ENCODE data around the gene FBXL19.

The FBXL19 gene, protein sequence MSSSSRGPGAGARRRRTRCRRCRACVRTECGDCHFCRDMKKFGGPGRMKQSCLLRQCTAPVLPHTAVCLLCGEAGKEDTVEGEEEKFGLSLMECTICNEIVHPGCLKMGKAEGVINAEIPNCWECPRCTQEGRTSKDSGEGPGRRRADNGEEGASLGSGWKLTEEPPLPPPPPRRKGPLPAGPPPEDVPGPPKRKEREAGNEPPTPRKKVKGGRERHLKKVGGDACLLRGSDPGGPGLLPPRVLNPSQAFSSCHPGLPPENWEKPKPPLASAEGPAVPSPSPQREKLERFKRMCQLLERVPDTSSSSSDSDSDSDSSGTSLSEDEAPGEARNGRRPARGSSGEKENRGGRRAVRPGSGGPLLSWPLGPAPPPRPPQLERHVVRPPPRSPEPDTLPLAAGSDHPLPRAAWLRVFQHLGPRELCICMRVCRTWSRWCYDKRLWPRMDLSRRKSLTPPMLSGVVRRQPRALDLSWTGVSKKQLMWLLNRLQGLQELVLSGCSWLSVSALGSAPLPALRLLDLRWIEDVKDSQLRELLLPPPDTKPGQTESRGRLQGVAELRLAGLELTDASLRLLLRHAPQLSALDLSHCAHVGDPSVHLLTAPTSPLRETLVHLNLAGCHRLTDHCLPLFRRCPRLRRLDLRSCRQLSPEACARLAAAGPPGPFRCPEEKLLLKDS

DNA sequence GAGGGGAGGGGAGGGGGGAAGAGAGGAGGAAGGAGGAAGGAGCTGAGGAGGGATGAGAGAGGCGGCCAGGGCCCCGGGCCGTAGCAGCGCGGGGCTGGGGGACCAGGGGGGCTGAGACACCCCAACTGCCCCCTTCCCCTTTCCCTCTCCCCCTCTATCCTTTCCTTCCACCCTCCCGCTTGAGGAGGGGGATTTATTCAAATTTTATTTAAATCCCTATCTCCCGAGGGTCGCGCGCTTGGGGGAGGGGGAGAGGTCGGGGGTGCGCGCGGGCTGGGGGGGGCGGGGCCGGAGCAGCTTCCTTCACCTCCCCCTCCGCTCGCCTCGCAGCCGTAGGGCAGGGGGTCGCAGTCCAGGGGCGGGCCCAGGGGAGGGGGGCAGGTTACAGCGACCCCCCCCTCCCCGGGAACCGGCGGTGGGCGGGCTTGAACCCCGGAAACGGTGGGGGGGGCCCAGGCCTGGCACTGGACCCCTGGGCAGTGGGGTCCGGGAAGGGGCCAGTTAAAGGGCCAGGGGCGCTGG, at the start of gene FBXL19:
TSS of gene FBXL19 (plus strand) at position 19 of the 522 bp plus-strand sequence. CDS start 2,183 bp downstream, outside the sequence.
- TF ChIP-seq, protein P1, sequence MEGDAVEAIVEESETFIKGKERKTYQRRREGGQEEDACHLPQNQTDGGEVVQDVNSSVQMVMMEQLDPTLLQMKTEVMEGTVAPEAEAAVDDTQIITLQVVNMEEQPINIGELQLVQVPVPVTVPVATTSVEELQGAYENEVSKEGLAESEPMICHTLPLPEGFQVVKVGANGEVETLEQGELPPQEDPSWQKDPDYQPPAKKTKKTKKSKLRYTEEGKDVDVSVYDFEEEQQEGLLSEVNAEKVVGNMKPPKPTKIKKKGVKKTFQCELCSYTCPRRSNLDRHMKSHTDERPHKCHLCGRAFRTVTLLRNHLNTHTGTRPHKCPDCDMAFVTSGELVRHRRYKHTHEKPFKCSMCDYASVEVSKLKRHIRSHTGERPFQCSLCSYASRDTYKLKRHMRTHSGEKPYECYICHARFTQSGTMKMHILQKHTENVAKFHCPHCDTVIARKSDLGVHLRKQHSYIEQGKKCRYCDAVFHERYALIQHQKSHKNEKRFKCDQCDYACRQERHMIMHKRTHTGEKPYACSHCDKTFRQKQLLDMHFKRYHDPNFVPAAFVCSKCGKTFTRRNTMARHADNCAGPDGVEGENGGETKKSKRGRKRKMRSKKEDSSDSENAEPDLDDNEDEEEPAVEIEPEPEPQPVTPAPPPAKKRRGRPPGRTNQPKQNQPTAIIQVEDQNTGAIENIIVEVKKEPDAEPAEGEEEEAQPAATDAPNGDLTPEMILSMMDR (conservative IDR thresholded peaks at IDR 0.05): no peak
- TF ChIP-seq ZFX (IDR thresholded peaks at IDR 0.05): no peak
- H3K27ac ChIP-seq: peak within 1 kb of the TSS; percentile 87

DNA sequence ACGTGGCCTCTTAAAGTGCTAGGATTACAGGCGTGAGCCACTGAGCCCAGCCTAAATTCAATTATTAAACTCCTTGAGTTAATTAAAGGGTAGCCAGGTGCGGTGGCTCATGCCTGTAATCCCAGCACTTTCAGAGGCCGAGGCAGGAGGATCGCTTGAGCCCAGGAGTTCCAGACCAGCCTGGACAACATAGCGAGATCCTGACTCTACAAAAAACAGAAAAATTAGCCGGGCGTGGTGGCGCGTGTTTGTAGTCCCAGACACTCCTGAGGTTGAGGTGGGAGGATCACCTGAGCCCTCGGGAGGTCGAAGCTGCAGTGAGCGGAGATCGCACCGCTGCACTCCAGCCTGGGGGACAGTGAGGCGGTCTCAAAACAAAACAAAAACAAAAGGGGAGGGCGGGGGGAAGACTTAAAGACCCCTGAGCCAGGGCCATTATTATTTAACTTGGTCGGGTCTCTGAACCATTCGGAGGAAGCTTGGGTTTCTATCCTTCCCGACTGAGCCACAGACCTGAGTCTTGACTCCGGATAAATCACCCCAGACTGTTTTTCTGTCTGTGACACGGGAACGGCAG, 49.0 kb upstream of the FBXL19 start:
- TF ChIP-seq, protein P1 (conservative IDR thresholded peaks at IDR 0.05): no peak
- TF ChIP-seq ZFX (IDR thresholded peaks at IDR 0.05): no peak
- H3K27ac ChIP-seq: peak overlapping the region; percentile 95

DNA sequence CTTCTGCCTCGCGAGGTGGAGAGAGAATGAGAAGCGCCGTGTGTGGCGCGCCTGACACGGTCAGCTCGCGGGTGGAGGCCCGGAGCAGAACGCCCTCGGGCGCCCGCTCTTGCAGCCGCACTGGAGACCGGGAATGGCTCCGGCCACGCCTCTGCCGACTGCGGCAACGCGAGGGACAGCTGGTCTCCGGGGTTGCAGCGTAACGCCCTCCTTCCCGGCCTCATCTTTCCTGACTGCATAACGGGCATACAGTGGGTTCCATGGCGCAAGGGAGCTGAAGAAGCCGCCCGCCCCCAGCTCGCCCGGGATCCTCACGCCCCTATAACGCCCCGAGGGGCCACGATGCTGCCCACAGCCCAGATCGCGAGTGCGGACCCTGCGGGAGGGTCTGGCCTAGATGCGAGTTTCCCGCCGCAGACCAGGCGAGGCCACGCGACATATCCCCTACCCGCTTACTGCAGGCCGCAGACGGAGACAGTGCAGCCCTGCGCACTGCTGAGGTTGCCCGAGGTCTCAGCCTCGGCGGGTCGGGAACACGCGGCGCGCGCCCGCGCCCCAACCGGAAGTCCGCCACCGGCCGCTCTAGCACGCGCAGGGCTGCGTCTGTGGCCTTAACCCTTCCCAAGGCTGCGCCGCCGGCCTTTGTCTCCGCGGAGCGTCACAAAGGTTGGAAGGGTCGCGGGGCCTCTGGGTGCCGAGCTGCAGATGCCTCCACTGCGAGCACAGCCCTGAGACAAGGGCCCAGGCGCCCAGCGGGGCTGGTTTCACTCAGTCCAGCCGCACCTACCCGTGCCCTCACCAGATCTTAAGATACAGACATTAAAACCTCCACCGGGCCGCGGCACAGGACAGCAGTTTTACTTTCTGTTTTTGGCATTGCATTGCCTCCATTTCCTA, 48.3 kb upstream of the FBXL19 start:
- peak; percentile 89 for TF ChIP-seq ZFX (IDR thresholded peaks at IDR 0.05)
- TF ChIP-seq, protein P1 (conservative IDR thresholded peaks at IDR 0.05): no peak
- H3K27ac ChIP-seq: peak overlapping the region; percentile 95

DNA sequence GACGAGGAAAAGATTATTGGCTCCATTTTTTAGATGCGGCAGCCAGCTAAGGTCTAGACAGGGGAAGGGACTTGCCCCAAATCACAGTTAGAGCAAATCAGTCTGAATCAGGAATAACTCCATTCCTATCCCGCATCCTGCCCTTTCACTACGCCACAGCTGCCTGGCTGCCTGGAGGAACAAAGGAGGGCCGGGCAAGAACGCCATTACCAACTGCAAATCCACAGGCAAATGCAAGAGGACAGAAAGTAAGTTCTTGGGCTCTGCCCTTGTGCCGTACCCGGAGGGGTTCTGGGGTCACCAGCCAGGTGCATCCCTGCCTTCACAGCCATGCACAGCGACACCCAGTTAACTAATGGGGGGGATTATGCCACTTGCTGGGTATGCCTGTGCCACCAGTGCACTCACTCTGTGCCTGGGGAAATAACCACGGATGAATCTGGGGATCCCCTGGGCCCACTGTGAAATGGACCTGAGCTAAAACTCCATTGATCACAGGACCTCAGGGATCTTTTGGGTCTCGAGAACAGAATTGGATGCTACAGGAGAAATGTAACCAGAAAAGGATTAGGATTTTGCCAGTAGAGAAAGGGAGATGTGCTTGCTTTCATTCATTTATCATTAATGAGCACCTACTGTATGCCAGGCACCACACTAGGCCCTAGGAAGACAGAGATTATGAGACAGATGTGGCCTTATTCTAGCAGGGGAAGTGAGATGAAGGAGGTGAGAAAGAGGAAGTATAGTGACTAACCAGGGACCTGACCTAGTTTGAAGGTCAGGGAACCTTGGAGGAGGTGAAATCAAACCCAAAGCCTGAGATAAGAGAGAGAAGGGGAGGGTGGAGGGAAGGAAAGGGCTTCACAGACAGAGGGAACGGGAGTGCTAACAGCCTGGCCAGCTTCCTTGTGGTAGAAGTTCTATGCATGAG, 47.2 kb upstream of the FBXL19 start:
- no peak for TF ChIP-seq ZFX (IDR thresholded peaks at IDR 0.05)
- TF ChIP-seq, protein P1 (conservative IDR thresholded peaks at IDR 0.05): no peak
- peak overlapping the region; percentile 95 for H3K27ac ChIP-seq

DNA sequence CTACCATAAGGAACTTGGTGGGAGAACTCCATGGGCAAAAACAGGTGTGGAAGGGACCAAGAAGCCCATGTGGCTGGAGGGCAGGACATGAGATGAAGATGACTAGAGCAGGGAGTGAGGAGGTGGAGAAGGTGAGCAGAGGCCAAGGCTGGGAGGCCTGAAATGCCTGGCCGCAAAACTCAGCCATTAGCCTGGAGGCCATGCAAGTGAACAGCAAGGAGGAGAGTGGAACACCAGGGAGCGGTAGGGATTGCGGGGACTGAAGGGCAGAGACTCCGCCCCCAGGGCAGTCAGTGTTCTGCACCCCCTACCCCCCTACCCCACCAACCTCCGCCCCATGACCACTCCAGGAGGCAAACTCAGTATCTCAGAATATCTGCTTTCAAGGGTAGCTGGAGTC, 46.5 kb upstream of the FBXL19 start:
- H3K27ac ChIP-seq: peak overlapping the region; percentile 95
- TF ChIP-seq ZFX (IDR thresholded peaks at IDR 0.05): no peak
- TF ChIP-seq, protein P1 (conservative IDR thresholded peaks at IDR 0.05): no peak
